HepG2 (cell line): ENCODE results near the gene HDAC8. TPM values are rescaled to one million over a fixed set of nuclear protein-coding genes. Genes with fewer than 3 reads are reported as not detected.

Experiments used
- ATAC-seq: fragments of 200-7000 bp; cut with Tn5 transposase; 3 replicates; pipeline ENCODE4 v1.9.1; 2020; ENCODE audit warnings: mild to moderate bottlenecking, moderate library complexity
- BruUV-seq: library from RNA; stranded (reverse); fragments of 400-500 nt; replicated peaks from 2 replicates; lab custom pipeline; 2021; lab: Mats Ljungman, UMichigan
- CTCF ChIA-PET: fragments of 300-600 bp; formaldehyde crosslinking; extraction: SDS; loops from one replicate; lab custom pipeline; 2021; ENCODE audit warnings: low total read pairs, inconsistent platforms, low intra/inter-chr PET ratio; lab: Yijun Ruan, JAX
- POLR2A ChIA-PET: fragments of 350-600 bp; sonication (Branson Sonifier 250); formaldehyde crosslinking; loops from one replicate; lab custom pipeline; 2020; ENCODE audit warnings: antibody characterized with exemption, inconsistent platforms; lab: Yijun Ruan, JAX
- DNase-seq: peaks from one replicate; pipeline ENCODE4 v3.0.0-alpha.2; 2015; ENCODE audit warnings: low spot score
- FAIRE-seq: peaks from 3 replicates; lab custom pipeline; 2011; peaks lifted over from hg19 to GRCh38; lab: Jason Lieb, UNC
- H2AFZ ChIP-seq: one replicate; pipeline ENCODE4 v1.6.1; 2011; ENCODE audit warnings: low read length, inconsistent platforms
- H3K27ac ChIP-seq: fragments of 300-600 bp; 3 replicates; pipeline ENCODE4 v1.8.0; 2011; ENCODE audit warnings: mixed run types, mild to moderate bottlenecking, mixed read lengths, low read length, inconsistent platforms; ENCODE audit not compliant: insufficient read depth; ENCODE audit errors: extremely low read length
- H3K27me3 ChIP-seq, 2 experiments: fragments of 200-600 bp in 1 of 2; 2 replicates in 1 of 2; 3 replicates in 1 of 2; pipeline versions ENCODE4 v1.6.0 to v1.8.0; 2011; ENCODE audit warnings: low read length in 2 of 2, mild to moderate bottlenecking in 2 of 2, moderate library complexity in 2 of 2, inconsistent platforms in 1 of 2; ENCODE audit not compliant: insufficient read depth in 2 of 2, control insufficient read depth in 1 of 2
- H3K36me3 ChIP-seq, 2 experiments: fragments of 200-600 bp in 1 of 2; replicated peaks in 1 of 2; 2 replicates in 1 of 2; 3 replicates in 1 of 2; pipeline versions ENCODE4 v1.5.1 to v1.8.0; 2011; ENCODE audit warnings: low read length in 2 of 2, inconsistent platforms in 1 of 2; ENCODE audit not compliant: insufficient read depth in 2 of 2, control insufficient read depth in 1 of 2
- H3K4me1 ChIP-seq: 2 replicates; pipeline ENCODE4 v1.5.1; 2012; ENCODE audit warnings: low read length, inconsistent platforms; ENCODE audit not compliant: insufficient read depth
- H3K4me2 ChIP-seq: 2 replicates; pipeline ENCODE4 v1.6.0; 2011; ENCODE audit warnings: low read depth, low read length, inconsistent platforms
- H3K4me3 ChIP-seq, 3 experiments: fragments of 200-600 bp in 1 of 3; sonication (generic), shearing (Covaris generic) in 1 of 3; replicated peaks in 1 of 3; 2 replicates each; pipeline ENCODE4 v1.5.1; 2011 to 2016; ENCODE audit warnings: low read length in 3 of 3, inconsistent platforms in 2 of 3, low read depth in 2 of 3, mild to moderate bottlenecking in 2 of 3, control low read depth in 1 of 3, mixed read lengths in 1 of 3; ENCODE audit not compliant: insufficient read depth in 1 of 3
- H3K79me2 ChIP-seq: one replicate; pipeline ENCODE4 v1.6.1; 2011; ENCODE audit warnings: low read length, inconsistent platforms; ENCODE audit not compliant: insufficient read depth
- H3K9ac ChIP-seq: 2 replicates; pipeline ENCODE4 v1.6.0; 2011; ENCODE audit warnings: mild to moderate bottlenecking, low read depth, low read length, inconsistent platforms; ENCODE audit not compliant: insufficient read depth
- H3K9me3 ChIP-seq: 2 replicates; pipeline ENCODE4 v1.5.1; 2012; ENCODE audit warnings: mild to moderate bottlenecking, low read length
- H4K20me1 ChIP-seq: 2 replicates; pipeline ENCODE4 v1.6.0; 2011; ENCODE audit warnings: inconsistent platforms, mild to moderate bottlenecking, low read length, moderate library complexity; ENCODE audit not compliant: insufficient read depth
- AKAP8 ChIP-seq: sonication (generic); formaldehyde crosslinking; IDR thresholded peaks from 2 replicates; pipeline ENCODE4 v1.5.1; 2020; ENCODE audit warnings: mild to moderate bottlenecking, missing genetic modification reagents
- JARID2 ChIP-seq: sonication (generic); formaldehyde crosslinking; IDR thresholded peaks from 2 replicates; pipeline ENCODE4 v1.8.1; 2023; ENCODE audit warnings: missing genetic modification reagents, inconsistent platforms; ENCODE audit not compliant: insufficient replicate concordance
- KDM3A ChIP-seq: IDR thresholded peaks from 2 replicates; pipeline ENCODE4 v1.6.1; 2018; ENCODE audit warnings: low read depth, missing compliant biosample characterization
- KMT2A ChIP-seq: sonication (generic); formaldehyde crosslinking; IDR thresholded peaks from 2 replicates; pipeline ENCODE4 v1.4.0; 2020; ENCODE audit warnings: missing genetic modification reagents
- TGIF2 ChIP-seq: IDR thresholded peaks from 2 replicates; pipeline ENCODE4 v1.6.1; 2016; ENCODE audit warnings: control low read depth, missing compliant biosample characterization
- ZKSCAN1 ChIP-seq: fragments of 150-350 bp; IDR thresholded peaks from 2 replicates; pipeline ENCODE4 v1.6.1; 2014; ENCODE audit warnings: low read length
- WGBS: methylation state at CpG from one replicate; pipeline ENCODE4 v1.1.6; 2017; ENCODE audit warnings: low lambda C conversion rate; 5-methylcytosine and 5-hydroxymethylcytosine counted together
- in situ Hi-C: cut with HindIII; loops from 2 replicates; pipeline ENCODE4 v1.10.0; 2017; ENCODE audit warnings: low pct_unique_long_range_greater_than_20kb; ENCODE audit not compliant: extremely low pct_ligation_motif_present
- intact Hi-C: fragments of 100-400 bp; cut with micrococcal nuclease; formaldehyde crosslinking; loops from one replicate; pipeline ENCODE4 v1.10.0; 2022; ENCODE audit not compliant: unreplicated experiment
- polyA plus RNA-seq, 8 experiments: library from polyadenylated mRNA; depleted of rRNA in 3 of 8; stranded (reverse) in 7 of 8; unstranded in 1 of 8; fragments of >200 nt; fragmentation: Illumina TruSeq in 4 of 8; extraction: Trizol in 4 of 8; gene quantifications; 2 replicates each; pipeline versions ENCODE4 v1.2.1 to v1.2.3, GENCODE V29; 2011 to 2016; ENCODE audit warnings: low read depth in 4 of 8, missing spikeins in 1 of 8, mixed read lengths in 1 of 8; ENCODE audit not compliant: insufficient read depth in 1 of 8
- total RNA-seq, 5 experiments: library from RNA; depleted of rRNA; stranded (reverse); fragments of >200 nt; fragmentation: Illumina TruSeq; extraction: Trizol; gene quantifications; 2 replicates each; pipeline ENCODE4 v1.2.3, GENCODE V29; 2016; ENCODE audit warnings: low read depth in 1 of 5
- TF ChIP-seq, protein P1 (sequence below): sonication (generic); formaldehyde crosslinking; IDR thresholded peaks from 2 replicates; pipeline ENCODE4 v1.5.1; 2020; ENCODE audit warnings: mild to moderate bottlenecking, missing genetic modification reagents
- TF ChIP-seq, protein P2 (sequence below): sonication (generic); formaldehyde crosslinking; IDR thresholded peaks from 2 replicates; pipeline ENCODE4 v1.5.1; 2020; ENCODE audit warnings: missing genetic modification reagents, mild to moderate bottlenecking, borderline replicate concordance

The HDAC8 gene
- total and polyA plus RNA-seq, 2 of the 13 experiments (the other 11 are each of a cell fraction or from before 2014, with no cell fraction given) = 13.7 to 28.6 TPM

DNA sequence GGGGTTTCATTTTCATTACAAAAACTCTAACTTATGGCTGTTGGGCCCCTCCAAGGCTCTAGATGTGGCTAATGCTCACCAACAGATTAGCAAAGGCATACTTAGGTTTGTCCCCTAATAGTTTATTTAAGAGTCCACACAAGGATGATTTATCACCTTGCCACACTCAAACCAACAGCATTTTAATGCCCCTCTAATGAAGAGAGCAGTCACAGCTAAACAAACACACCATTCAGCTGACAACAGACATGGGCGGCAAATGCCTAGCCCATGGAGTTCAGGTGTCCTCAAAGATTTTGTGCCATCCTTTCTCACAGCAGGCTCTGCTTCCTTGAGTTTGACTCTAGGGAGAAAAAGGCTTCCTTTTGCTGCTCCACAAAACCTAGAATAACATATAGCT is 205.1 kb downstream of the HDAC8 start:
- no peak overlapping the region for H2AFZ ChIP-seq
- H3K4me1 ChIP-seq = no peaks in the 10 kb centered on the region
- DNase-seq (no peak), FAIRE-seq (no peak), ATAC-seq (no peak)
- H3K36me3 ChIP-seq = no peaks in the 10 kb centered on the region
- no peaks in the 10 kb centered on the region for H3K79me2 ChIP-seq
- CTCF ChIA-PET = no interaction called here
- in situ Hi-C loops (no loop called here), intact Hi-C loops (no loop called here)
- no TSS peak for BruUV-seq
- no peak overlapping the region for H3K4me3 ChIP-seq
- no peak for TF ChIP-seq KDM3A (CRISPR knock-in tag)
- TF ChIP-seq ZKSCAN1 = no peak
- no peak for TF ChIP-seq JARID2 (CRISPR knock-in tag)
- no peak for TF ChIP-seq TGIF2
- TF ChIP-seq, protein P1, sequence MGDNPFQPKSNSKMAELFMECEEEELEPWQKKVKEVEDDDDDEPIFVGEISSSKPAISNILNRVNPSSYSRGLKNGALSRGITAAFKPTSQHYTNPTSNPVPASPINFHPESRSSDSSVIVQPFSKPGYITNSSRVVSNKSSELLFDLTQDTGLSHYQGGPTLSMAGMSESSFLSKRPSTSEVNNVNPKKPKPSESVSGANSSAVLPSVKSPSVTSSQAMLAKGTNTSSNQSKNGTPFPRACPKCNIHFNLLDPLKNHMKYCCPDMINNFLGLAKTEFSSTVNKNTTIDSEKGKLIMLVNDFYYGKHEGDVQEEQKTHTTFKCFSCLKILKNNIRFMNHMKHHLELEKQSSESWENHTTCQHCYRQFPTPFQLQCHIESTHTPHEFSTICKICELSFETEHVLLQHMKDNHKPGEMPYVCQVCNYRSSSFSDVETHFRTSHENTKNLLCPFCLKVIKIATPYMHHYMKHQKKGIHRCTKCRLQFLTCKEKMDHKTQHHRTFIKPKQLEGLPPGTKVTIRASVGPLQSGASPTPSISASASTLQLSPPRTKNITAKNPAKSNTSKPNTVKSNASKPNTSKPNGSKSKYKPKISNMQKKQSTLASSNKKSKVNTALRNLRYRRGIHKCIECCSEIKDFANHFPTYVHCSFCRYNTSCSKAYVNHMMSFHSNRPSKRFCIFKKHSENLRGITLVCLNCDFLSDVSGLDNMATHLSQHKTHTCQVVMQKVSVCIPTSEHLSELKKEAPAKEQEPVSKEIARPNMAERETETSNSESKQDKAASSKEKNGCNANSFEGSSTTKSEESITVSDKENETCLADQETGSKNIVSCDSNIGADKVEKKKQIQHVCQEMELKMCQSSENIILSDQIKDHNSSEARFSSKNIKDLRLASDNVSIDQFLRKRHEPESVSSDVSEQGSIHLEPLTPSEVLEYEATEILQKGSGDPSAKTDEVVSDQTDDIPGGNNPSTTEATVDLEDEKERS = no peak
- TF ChIP-seq AKAP8 = no peak
- TF ChIP-seq KMT2A = no peak
- TF ChIP-seq, protein P2, sequence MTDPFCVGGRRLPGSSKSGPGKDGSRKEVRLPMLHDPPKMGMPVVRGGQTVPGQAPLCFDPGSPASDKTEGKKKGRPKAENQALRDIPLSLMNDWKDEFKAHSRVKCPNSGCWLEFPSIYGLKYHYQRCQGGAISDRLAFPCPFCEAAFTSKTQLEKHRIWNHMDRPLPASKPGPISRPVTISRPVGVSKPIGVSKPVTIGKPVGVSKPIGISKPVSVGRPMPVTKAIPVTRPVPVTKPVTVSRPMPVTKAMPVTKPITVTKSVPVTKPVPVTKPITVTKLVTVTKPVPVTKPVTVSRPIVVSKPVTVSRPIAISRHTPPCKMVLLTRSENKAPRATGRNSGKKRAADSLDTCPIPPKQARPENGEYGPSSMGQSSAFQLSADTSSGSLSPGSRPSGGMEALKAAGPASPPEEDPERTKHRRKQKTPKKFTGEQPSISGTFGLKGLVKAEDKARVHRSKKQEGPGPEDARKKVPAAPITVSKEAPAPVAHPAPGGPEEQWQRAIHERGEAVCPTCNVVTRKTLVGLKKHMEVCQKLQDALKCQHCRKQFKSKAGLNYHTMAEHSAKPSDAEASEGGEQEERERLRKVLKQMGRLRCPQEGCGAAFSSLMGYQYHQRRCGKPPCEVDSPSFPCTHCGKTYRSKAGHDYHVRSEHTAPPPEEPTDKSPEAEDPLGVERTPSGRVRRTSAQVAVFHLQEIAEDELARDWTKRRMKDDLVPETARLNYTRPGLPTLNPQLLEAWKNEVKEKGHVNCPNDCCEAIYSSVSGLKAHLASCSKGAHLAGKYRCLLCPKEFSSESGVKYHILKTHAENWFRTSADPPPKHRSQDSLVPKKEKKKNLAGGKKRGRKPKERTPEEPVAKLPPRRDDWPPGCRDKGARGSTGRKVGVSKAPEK (CRISPR knock-in tag) = no peak
- no peak overlapping the region for H3K9ac ChIP-seq
- H3K27me3 ChIP-seq = no peaks in the 10 kb centered on the region
- no peaks in the 10 kb centered on the region for H4K20me1 ChIP-seq
- no peak overlapping the region for H3K4me2 ChIP-seq
- no peaks in the 10 kb centered on the region for H3K9me3 ChIP-seq
- 100% methylated on average over 1 of the region's 1 CpG for WGBS
- POLR2A ChIA-PET = no interaction called here
- no peak overlapping the region for H3K27ac ChIP-seq
